ENCODE results near the gene STAT4. TPM values are rescaled to one million over a fixed set of nuclear protein-coding genes. Genes with fewer than 3 reads are reported as not detected.

Gene STAT4
- total RNA-seq, 2 experiments from 2014 or later = 154 to 157 TPM

- Mint-ChIP-seq H3K9me3 (ENCODE audit: insufficient read depth) (peaks cover 6% of the 10 kb centered on the region), H3K4me3 (no peak overlapping the region), H3K36me3 (ENCODE audit: low read depth) (peaks cover 65% of the 10 kb centered on the region), H3K27ac (no peak overlapping the region), H3K27me3 (ENCODE audit: low read depth) (no peaks in the 10 kb centered on the region), H3K4me1 (ENCODE audit: low read depth) (peaks cover 11% of the 10 kb centered on the region)
- DNase-seq = no peak
- ChIA-PET POLR2A (interaction anchor here (1.4 kb wide), 1 partner anchor 31 kb away, joined by 3 read pairs; the partner anchor contains the start of gene STAT1), CTCF (interaction anchor here (1.1 to 23.8 kb wide), 2 partner anchors 10 to 113 kb away, joined by 3 to 1116 read pairs; partner anchors contain the start of gene STAT4)
- ATAC-seq = no peak
Measured at GRCh38 chr2:191045141-191045540, 105.7 kb downstream of the STAT4 start.

DNA sequence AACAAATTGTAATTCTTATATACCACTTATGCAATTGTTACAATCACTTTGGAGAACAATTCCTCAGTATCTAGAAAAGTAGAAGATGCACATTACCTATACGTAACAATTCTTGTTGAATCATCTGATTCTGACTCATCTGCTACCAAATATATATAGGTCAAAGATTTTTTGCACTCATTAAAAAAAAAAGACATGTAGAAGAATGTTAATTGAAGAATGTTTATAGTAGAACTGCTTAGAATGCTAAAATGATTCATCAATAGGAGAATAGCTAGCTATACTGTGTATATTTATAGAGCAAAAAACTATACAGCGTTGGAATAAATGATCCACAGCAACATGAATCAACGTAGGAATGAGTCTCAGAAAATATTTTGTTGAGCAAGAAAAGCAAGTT is 107.4 kb downstream of the STAT4 start:
- Mint-ChIP-seq H3K9me3 (ENCODE audit: insufficient read depth) (peaks cover 6% of the 10 kb centered on the region), H3K4me1 (ENCODE audit: low read depth) (peaks cover 22% of the 10 kb centered on the region), H3K27me3 (ENCODE audit: low read depth) (no peaks in the 10 kb centered on the region), H3K4me3 (no peak overlapping the region), H3K36me3 (ENCODE audit: low read depth) (peaks cover 73% of the 10 kb centered on the region), H3K27ac (no peak overlapping the region)
- ATAC-seq = no peak
- no peak for DNase-seq
- POLR2A ChIA-PET = no interaction called here
- CTCF ChIA-PET = interaction anchor here (23.8 kb wide), 1 partner anchor 115 kb away, joined by 1116 read pairs; the partner anchor contains the start of gene STAT4

- CTCF ChIA-PET = interaction anchor here (1.0 to 9.2 kb wide), 4 partner anchors 9 to 114 kb away, joined by 3 to 91 read pairs (median 7); no protein-coding TSS in a partner anchor
- peaks cover 74% of the 10 kb centered on the region for H3K36me3 Mint-ChIP-seq (ENCODE audit: low read depth)
Measured at GRCh38 chr2:191041418-191042161, 109.2 kb downstream of the STAT4 start.

GRCh38 chr2:191039616-191040015 is 111.2 kb downstream of the STAT4 start:
- H3K4me3 Mint-ChIP-seq = no peak overlapping the region
- H3K4me1 Mint-ChIP-seq (ENCODE audit: low read depth) = peaks cover 34% of the 10 kb centered on the region
- POLR2A ChIA-PET = interaction anchor here (0.6 to 2.3 kb wide), 3 partner anchors 25 to 47 kb away, joined by 4 to 6 read pairs (median 4); partner anchors contain the start of gene STAT1
- H3K27me3 Mint-ChIP-seq (ENCODE audit: low read depth) = no peaks in the 10 kb centered on the region
- DNase-seq (no peak), ATAC-seq (no peak)
- no peaks in the 10 kb centered on the region for H3K9me3 Mint-ChIP-seq (ENCODE audit: insufficient read depth)
- H3K27ac Mint-ChIP-seq = no peak overlapping the region
- H3K36me3 Mint-ChIP-seq (ENCODE audit: low read depth) = peaks cover 73% of the 10 kb centered on the region
- CTCF ChIA-PET = interaction anchor here (1.0 to 9.2 kb wide), 2 partner anchors 11 to 97 kb away, joined by 3 to 91 read pairs; no protein-coding TSS in a partner anchor

More at GRCh38 chr2:191041418-191042161, 109.2 kb downstream of the STAT4 start:
- ATAC-seq (no peak), DNase-seq (no peak)
- H3K27me3 Mint-ChIP-seq (ENCODE audit: low read depth) = no peaks in the 10 kb centered on the region
- H3K4me1 Mint-ChIP-seq (ENCODE audit: low read depth) = peaks cover 34% of the 10 kb centered on the region
- H3K4me3 Mint-ChIP-seq = no peak overlapping the region
- peaks cover 6% of the 10 kb centered on the region for H3K9me3 Mint-ChIP-seq (ENCODE audit: insufficient read depth)
- H3K27ac Mint-ChIP-seq = no peak overlapping the region
- POLR2A ChIA-PET = interaction anchor here (1.7 kb wide), 1 partner anchor 27 kb away, joined by 5 read pairs; the partner anchor contains the start of gene STAT1

DNA sequence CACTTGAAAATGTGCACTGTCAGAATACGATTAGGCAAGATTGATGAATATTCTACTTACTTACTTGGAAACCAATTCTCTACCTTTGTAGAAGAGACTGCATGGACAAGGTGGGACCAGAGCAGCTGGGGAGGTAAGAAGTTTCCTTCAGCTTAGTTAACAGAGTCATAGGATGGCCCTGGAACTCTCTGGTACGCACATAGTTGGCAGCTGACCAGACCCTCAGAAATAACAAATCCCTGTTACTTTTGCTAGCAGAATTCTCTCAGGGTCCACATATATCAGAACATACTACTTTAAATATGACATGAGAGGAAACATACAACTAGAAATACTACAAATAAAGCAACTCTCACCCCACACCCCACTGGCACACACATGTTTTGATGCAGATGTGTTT is 112.1 kb downstream of the STAT4 start:
- ATAC-seq (no peak), DNase-seq (no peak)
- Mint-ChIP-seq H3K4me3 (no peak overlapping the region), H3K9me3 (ENCODE audit: insufficient read depth) (no peaks in the 10 kb centered on the region), H3K27ac (peak overlapping the region; percentile 75), H3K27me3 (ENCODE audit: low read depth) (no peaks in the 10 kb centered on the region), H3K4me1 (ENCODE audit: low read depth) (peaks cover 34% of the 10 kb centered on the region), H3K36me3 (ENCODE audit: low read depth) (peaks cover 68% of the 10 kb centered on the region)
- POLR2A ChIA-PET = interaction anchor here (1.7 to 2.3 kb wide), 3 partner anchors 18 to 26 kb away, joined by 6 to 11 read pairs (median 6); no protein-coding TSS in a partner anchor
- CTCF ChIA-PET = interaction anchor here (0.8 to 9.2 kb wide), 4 partner anchors 9 to 117 kb away, joined by 3 to 91 read pairs (median 16); no protein-coding TSS in a partner anchor

DNA sequence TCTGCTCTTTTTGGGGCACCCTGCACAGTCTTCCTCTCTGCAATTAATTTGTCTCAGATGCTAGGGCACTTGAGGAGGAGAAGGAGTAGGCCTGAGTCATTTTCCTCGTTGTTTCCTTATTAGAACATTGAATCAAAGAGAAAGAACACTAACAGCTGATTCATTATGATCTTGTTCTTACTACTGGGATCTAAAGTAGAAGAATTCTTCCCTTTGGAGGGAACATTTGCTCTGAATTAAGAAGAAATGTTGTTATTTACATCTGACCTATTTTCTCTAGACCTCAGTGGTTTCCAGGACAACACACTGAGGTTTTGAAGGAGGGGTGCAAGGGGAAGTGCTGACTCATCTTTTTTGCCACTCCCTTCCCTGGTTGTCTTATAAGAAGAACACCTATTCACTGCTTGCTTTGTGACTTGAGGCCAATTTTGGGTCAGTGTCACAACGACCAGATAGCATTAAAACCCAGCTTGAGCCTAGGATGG is 112.5 kb downstream of the STAT4 start:
- H3K4me3 Mint-ChIP-seq = no peak overlapping the region
- H3K9me3 Mint-ChIP-seq (ENCODE audit: insufficient read depth) = no peaks in the 10 kb centered on the region
- ChIA-PET POLR2A (interaction anchor here (1.0 to 2.1 kb wide), 6 partner anchors 11 to 640 kb away, joined by 3 to 11 read pairs (median 4); partner anchors contain the start of gene NABP1), CTCF (interaction anchor here (0.8 to 9.2 kb wide), 5 partner anchors 9 to 117 kb away, joined by 3 to 91 read pairs (median 3); no protein-coding TSS in a partner anchor)
- ATAC-seq = peak; percentile 79
- H3K36me3 Mint-ChIP-seq (ENCODE audit: low read depth) = peaks cover 69% of the 10 kb centered on the region
- no peaks in the 10 kb centered on the region for H3K27me3 Mint-ChIP-seq (ENCODE audit: low read depth)
- peak overlapping the region; percentile 75 for H3K27ac Mint-ChIP-seq
- peak; percentile 58 for DNase-seq
- H3K4me1 Mint-ChIP-seq (ENCODE audit: low read depth) = peaks cover 34% of the 10 kb centered on the region

GRCh38 chr2:191037351-191037750 is 113.4 kb downstream of the STAT4 start:
- no peaks in the 10 kb centered on the region for H3K27me3 Mint-ChIP-seq (ENCODE audit: low read depth)
- H3K9me3 Mint-ChIP-seq (ENCODE audit: insufficient read depth) = no peaks in the 10 kb centered on the region
- CTCF ChIA-PET = interaction anchor here (0.8 to 9.2 kb wide), 4 partner anchors 8 to 118 kb away, joined by 3 to 91 read pairs (median 16); no protein-coding TSS in a partner anchor
- POLR2A ChIA-PET = interaction anchor here (0.9 to 2.1 kb wide), 7 partner anchors 12 to 641 kb away, joined by 3 to 11 read pairs (median 3); partner anchors contain the start of gene NABP1
- H3K27ac Mint-ChIP-seq = peak overlapping the region; percentile 75
- peaks cover 75% of the 10 kb centered on the region for H3K36me3 Mint-ChIP-seq (ENCODE audit: low read depth)
- peaks cover 34% of the 10 kb centered on the region for H3K4me1 Mint-ChIP-seq (ENCODE audit: low read depth)
- no peak overlapping the region for H3K4me3 Mint-ChIP-seq
- no peak for DNase-seq
- ATAC-seq = no peak

GRCh38 chr2:191036363-191036762 is 114.4 kb downstream of the STAT4 start:
- Mint-ChIP-seq H3K4me1 (ENCODE audit: low read depth) (peaks cover 33% of the 10 kb centered on the region), H3K27ac (no peak overlapping the region), H3K27me3 (ENCODE audit: low read depth) (no peaks in the 10 kb centered on the region), H3K4me3 (no peak overlapping the region), H3K36me3 (ENCODE audit: low read depth) (peaks cover 78% of the 10 kb centered on the region), H3K9me3 (ENCODE audit: insufficient read depth) (no peaks in the 10 kb centered on the region)
- ChIA-PET CTCF (interaction anchor here (2.1 to 9.2 kb wide), 4 partner anchors 11 to 119 kb away, joined by 7 to 91 read pairs (median 18); no protein-coding TSS in a partner anchor), POLR2A (interaction anchor here (0.8 to 1.9 kb wide), 2 partner anchors 16 to 24 kb away, joined by 3 to 4 read pairs; no protein-coding TSS in a partner anchor)
- DNase-seq (no peak), ATAC-seq (no peak)

GRCh38 chr2:191032588-191033429 is 118.0 kb downstream of the STAT4 start:
- Mint-ChIP-seq H3K36me3 (ENCODE audit: low read depth) (peaks cover 84% of the 10 kb centered on the region), H3K4me1 (ENCODE audit: low read depth) (peaks cover 45% of the 10 kb centered on the region), H3K27ac (no peak overlapping the region), H3K4me3 (no peak overlapping the region), H3K9me3 (ENCODE audit: insufficient read depth) (no peaks in the 10 kb centered on the region), H3K27me3 (ENCODE audit: low read depth) (no peaks in the 10 kb centered on the region)
- ChIA-PET POLR2A (interaction anchor here (0.9 kb wide), 1 partner anchor 12 kb away, joined by 3 read pairs; no protein-coding TSS in a partner anchor), CTCF (interaction anchor here (0.7 to 1.2 kb wide), 4 partner anchors 10 to 27 kb away, joined by 3 to 5 read pairs (median 3); partner anchors contain the start of gene STAT1)
- no peak for ATAC-seq
- no peak for DNase-seq

- ATAC-seq (no peak), DNase-seq (no peak)
- peaks cover 53% of the 10 kb centered on the region for H3K4me1 Mint-ChIP-seq (ENCODE audit: low read depth)
- H3K27me3 Mint-ChIP-seq (ENCODE audit: low read depth) = no peaks in the 10 kb centered on the region
- ChIA-PET POLR2A (no interaction called here), CTCF (interaction anchor here (0.9 kb wide), 1 partner anchor 8 kb away, joined by 3 read pairs; no protein-coding TSS in a partner anchor)
- no peak overlapping the region for H3K4me3 Mint-ChIP-seq
- H3K27ac Mint-ChIP-seq = peak overlapping the region; percentile 66
- H3K36me3 Mint-ChIP-seq (ENCODE audit: low read depth) = peaks cover 87% of the 10 kb centered on the region
- no peaks in the 10 kb centered on the region for H3K9me3 Mint-ChIP-seq (ENCODE audit: insufficient read depth)
Measured at GRCh38 chr2:191031256-191031655, 119.5 kb downstream of the STAT4 start.

Measured in activated CD8-positive, alpha-beta T cell treated with anti-CD3 and anti-CD28 coated beads, Interleukin-2, amount 10 ng/mL, durations not matched to agents 7 days and 5 days (primary cell).